HG02588 (cell line): ENCODE measurements around the gene TAGLN3.
"Not testable (repeated sequence)": the region's sequence is repeated elsewhere in the genome, so short reads cannot be mapped to it uniquely, and the experiment has no call there.

Experiments
- ATAC-seq: cut with Tn5 transposase; IDR thresholded peaks from one replicate; pipeline ENCODE4 v1.9.1; 2021; ENCODE audit warnings: mild to moderate bottlenecking, moderate library complexity; ENCODE audit not compliant: unreplicated experiment

Gene TAGLN3

DNA sequence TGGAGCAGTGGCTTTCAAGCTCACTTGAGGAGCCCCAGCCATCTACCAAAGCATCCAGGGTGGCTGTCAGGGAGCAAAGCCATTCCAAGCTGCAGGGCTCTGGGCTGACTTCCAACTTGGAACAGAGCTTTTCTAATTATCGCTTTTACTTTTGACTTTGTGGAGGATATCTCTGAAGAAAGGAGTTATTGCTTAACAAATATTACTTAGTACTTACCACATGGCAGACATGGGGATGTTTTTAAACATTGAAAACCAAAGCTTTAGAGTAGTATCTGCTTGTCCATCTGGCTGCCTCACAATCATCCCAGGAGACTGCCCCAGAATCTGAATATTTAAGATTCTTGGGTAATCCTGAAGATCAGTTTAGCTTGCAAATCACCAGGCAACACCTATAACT, 8.9 kb downstream of the TAGLN3 start:
- no peak for ATAC-seq

DNA sequence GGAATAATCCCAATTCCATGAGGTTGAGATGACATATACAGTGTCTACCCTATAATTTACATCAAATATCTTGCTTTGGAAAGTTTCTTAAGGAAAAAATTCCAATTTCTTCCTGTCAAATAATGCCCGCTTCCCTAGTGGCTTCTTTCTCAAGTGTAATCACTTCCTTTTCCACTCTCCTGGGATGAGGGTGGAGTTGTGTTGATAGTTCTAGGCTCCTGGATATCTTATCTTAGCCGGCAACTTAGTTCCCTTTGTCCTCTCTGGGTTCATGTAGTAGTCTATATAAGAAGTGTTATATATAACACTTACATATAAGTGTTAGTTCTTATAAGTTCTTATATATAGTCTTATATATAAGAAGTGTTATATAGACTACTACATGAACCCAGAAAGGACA, 10.9 kb downstream of the TAGLN3 start:
- ATAC-seq: no peak

DNA sequence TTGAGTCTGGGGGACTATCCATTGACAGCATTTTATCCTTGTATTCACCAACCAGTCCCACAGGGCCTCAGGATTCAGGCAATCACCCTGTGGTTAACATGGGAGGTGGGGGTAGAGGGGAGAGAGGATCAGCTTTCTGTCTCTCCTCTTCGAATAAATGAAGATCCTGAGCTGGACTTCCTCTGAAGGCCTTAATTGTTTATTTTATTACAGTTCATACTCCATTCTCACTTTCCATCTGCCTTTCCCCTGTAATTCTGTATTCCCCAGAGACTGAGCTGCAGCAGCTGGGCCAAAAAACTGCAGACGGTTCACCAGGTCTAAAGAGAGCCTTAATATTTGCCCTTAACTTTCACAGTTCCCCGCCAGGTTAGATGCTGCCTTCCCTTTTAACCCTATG, 11.9 kb downstream of the TAGLN3 start:
- no peak for ATAC-seq

DNA sequence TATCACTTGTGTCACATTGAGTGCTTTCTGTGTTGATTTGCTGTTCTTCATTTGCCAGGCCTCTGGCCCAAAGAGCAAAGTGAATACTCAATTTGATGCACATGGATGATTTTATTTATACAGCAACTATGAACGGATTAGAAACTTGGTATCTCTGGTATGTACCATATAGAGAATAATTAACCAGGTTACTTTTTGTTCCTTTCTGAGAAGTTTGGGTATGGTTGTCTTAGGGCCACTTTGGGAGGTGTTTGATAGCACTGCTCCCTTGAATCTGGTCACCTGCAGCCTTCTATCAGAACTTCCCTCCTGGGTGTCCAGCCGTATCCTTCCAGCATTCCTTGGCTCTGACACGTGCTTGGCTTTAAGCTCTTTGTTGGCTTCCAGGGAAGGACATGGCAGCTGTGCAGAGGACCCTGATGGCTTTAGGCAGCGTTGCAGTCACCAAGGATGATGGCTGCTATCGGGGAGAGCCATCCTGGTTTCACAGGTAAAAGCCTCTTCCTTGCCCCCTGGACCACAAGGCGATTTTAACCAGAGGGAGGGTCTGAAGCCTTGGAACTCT, 12.7 kb downstream of the TAGLN3 start:
- no peak for ATAC-seq

DNA sequence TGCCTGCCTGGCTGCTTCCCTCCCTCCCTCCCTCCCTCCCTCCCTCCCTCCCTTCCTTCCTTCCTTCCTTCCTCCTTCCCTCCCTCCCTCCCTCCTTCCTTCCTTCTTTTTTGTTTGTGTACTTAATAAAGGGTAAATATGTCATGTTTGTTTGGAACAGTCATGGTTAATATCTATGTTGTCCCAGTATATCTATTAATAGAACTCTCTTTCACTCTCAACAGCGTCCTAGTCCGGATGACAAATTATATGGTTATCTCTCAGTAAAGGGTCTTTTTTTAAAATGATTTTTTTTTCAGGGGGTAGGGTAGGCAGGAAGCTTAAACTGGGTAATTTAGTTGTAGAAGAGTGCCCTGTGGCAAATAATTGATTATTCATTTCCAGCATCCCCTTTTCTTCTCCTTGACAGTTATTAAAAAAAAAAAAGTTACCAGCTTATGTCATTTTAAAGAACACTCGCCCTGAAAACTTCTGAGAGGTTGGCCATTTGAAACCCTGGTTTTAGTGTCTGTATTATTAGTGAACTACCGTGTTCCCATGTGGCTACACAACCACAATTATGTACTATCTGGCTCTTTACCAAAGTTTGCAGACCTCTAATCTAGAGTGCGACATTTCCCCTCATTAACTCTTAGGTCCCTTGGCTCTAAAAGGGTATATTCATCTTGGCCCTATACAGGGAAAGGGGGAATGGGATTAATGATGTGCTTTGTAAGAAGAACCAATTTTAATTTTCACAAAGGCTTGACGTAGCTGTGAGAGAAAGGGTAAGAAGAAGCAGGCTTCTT, 13.7 kb downstream of the TAGLN3 start:
- ATAC-seq: no peak

DNA sequence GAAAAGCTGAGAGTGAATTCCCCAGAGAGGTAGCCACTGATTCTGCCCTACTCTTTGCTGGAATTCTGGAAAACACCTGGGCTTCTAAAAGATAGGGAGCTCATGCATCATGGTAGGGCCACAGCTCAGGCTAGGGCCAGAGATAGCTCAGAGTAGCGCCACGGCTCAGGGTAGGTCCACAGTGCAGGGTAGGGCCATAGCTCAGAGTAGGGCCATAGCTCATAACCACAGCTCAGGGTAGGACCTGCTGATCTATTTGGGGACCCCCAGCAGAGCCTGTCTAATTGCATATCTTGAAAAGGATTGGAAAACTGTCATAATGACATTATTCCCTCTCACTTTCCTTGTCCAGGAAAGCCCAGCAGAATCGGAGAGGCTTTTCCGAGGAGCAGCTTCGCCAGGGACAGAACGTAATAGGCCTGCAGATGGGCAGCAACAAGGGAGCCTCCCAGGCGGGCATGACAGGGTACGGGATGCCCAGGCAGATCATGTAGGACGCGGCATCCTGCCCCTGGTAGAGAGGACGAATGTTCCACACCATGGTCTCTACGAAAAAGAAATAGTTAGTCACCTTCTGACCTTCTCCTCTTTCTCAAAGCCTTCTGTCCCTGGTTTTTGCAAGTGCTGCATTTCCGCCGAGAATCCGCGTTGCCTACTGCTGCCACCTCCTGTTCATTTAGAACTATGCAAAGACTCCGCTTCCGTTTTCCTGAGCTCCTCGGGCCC, 14.5 kb downstream of the TAGLN3 start:
- ATAC-seq: peak; percentile 69

DNA sequence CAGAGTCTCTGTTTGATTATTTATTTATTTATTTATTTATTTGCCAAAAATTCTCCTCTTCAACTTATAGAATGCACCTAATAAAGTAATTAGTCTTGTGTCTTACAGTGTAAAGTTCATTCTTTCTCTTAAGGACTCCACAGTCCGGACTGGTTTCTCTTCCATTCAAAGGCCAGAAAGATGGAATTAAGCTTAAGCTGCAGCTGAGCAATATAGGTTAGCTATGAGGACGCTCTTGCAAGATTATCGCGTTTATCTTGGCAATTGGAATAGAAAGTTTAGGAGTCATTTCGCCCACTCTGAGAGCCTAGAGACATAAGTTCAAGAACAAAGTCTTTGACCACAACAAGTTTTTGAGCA, 15.0 kb downstream of the TAGLN3 start:
- no peak for ATAC-seq

DNA sequence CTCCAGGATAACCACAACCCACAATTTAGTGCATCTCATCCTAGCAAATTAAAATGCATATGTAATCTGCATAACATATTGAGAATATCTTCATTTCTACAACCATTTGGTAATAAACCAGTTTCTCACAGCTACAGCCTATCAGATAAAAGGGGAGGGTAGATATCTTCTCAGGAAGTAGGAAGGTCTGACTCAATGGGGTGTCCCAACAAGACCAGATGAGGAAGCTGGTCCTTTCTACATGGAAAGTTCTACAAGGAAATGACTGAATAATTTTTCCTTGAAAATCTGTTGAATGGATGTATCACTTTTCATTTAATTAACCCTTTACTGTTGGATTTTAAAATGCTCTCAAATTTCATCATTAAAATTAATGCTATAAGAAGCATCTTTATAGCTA, 18.4 kb downstream of the TAGLN3 start:
- ATAC-seq: no peak

DNA sequence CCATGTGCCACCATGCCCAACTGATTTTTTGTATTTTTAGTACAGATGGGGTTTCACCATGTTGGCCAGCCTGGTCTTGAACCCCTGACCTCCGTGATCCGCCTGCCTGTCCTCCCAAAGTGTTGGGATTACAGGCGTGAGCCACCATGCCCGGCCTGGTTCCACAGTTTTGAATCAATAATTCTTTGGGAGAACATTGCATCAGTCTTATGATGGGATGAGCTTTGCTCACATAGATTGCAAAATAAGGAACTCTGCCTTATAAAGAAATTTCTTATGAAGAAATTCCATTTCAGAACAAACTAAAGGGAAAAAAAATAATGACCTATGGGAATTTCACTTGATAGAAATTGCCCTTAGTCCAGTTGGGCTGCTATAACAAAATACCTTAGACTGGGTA, 20.0 kb downstream of the TAGLN3 start:
- ATAC-seq: no peak

DNA sequence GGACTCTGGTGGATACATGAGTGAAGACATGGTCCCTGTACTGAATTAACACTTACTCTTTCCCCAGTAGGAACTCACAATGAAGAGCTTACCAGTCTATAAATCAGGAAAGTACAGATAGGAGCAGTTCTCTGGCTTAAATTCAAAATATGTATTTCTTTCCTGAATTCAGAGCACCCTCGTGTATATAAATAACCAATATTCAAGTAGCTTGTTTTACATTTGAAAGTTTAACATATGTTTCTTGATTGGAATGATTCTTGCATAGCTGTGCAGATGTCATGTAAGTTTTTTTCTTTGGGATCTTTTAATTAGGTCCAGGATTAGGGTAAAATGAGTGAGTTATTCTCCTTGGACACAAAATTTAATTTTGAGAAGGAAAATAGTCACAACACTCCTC, 21.0 kb downstream of the TAGLN3 start:
- no peak for ATAC-seq

DNA sequence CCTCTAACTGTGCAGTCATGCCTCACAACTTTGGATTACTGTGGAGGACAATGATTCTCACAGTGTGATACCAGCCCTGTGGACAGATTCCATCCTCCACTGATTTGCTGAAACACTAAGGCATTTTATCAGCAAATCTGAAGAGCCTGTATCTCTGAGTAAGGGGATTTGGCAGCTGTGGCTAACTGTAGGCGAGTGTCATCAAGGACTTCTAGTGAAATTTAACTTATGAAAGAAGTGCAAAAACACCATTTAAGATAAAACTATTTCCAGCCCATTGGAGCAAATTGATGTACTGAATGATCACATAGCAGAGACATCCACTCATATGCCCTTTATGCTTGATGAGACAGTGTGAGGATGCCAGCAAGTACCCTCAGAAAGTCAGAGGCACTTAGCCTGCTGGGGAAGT, 22.0 kb downstream of the TAGLN3 start:
- no peak for ATAC-seq

DNA sequence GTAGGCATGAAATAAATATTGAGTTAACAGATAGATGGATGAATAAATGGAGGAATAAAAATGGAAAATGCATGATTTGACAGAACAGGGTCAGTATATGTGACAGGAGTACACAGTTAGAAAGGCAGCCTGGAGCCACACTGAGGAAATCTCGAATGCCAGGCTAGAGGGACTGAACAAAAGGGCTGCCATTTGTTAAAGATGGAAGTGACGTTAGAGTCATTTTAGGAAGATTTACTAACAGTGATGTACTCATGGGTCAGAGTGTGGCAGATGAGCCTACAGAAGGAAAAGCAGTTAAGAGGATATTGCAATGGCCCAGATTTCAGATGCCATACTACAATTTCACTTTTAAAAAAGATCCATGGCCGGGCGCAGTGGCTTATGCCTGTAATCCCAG, 28.4 kb downstream of the TAGLN3 start:
- no peak for ATAC-seq

DNA sequence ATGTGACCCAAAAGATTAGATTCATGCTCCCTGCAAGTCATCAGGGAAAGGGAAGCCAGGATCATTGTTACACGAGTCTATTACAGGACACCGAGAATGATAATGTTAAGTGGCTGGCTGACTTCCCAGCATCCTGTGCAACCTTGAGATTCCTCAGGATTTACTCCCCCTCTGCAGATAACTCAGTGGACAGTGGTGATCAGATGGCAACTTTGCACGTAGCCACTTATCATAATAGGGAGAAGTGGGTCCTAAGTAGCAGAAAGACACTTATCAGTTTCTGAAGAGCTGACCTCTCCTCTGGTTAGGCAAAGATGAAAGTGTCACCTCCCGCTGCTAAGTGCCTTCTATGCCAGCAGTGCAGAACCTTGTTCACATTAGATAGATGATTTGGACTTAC, 29.1 kb downstream of the TAGLN3 start:
- ATAC-seq: no peak

DNA sequence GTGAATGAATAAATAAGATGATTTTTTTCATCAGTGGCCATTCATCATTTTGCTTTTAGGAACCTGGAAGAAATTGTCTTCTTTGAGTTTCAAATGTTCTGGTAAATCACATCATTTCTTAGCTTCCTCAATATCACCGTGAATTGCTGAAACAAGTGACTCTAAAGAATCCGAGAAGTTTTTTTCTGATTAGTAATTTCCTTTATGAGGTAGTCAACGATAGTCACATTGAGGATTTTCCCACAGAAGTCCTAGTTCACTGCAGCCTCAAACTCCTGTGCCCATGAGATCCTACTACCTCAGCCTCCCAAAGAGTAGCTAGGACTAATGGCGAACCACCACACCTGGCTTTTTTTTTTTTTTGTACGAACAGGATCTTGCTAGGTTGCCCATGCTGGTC, 32.2 kb downstream of the TAGLN3 start:
- no peak for ATAC-seq

DNA sequence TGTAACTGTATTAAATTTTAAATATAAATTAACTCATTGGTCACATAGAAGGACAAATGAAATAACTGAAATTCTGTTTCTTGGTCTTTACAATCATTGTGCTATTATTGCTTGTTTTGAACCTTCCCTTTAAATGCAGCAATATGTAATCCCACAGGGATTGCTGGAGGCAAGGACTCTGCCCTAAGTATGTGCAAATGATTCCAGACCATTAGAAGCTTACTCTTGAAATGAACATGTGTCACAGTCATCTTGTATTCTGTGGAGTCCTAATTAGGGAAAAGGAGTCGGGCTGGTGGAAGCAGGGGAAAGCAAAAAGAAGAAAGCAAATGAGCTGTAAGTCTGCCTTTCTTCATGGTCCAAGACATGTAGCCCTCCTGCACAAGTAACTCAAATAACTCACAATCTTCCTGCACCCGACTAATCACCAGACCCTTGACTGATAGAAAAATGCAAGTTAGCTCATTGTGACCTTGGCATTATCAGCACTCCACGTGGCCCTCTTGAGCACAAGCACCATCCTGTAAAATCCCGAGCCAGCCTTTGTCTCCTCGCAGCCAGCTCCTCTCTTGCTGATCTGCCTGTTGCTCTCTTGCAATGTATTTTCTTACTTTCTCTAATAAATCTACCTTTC, 33.5 kb downstream of the TAGLN3 start:
- ATAC-seq: no peak

DNA sequence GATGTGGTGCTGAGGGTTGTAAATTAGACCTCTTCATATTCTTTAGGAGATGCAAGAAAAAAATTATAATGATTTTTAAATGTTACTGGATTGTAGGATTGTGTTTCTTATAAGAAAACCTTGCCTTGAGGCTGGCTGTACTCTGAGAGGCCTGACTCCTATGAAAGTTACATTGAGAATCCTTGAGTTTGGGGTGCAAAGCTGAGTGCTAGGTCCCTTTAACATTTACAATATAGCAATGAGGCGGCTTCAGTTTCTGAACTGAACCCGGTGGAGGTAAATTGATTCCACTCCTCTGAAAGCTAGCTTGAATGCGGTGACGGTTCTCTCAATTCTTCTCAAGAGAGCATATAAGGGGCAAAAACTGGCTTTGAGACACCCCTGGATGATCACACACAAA, 35.7 kb downstream of the TAGLN3 start, which contains the start of gene TMPRSS7:
Gene TMPRSS7 (plus strand): TSS at position 301 of the 400 bp plus-strand sequence. CDS start 110 bp downstream, outside the sequence.
- no peak for ATAC-seq

DNA sequence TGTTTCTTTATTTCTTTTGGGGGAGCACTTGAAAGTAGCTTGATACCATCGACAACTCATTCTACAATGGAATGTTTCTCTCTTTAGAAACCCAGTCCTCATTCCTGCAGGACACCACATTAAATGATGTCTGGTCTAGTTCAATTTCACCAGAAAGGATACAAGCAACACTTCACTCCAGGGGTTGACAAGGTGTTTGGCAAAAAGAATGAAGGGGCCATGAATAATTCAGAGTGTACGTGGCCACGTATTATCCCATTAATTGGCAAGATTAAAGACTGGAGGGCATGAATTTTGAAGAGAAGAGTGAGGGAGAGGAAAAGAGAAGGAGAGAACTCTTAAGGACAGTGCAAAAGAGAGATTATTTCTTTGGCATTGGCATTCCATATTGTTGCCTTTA, 36.5 kb downstream of the TAGLN3 start:
- no peak for ATAC-seq

DNA sequence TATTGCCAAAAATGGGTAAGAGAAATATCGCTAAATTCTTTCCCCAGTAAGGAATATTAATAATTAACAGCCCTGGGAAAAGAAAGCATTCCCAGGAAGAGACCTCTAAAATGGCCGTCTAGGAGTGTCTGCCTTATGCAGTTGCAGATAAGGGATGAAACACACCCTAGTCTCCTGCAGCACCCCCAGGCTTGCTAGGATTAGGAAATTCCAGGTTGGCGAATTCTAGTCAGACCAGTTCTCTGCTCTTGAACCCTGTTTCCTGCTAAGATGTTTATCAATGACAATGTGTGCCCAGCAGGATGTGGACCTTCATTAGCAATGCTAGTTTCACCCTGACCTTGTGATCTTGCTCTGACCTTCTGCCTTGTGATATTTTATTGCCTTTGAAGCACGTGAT, 38.5 kb downstream of the TAGLN3 start:
- ATAC-seq: not testable (repeated sequence)

DNA sequence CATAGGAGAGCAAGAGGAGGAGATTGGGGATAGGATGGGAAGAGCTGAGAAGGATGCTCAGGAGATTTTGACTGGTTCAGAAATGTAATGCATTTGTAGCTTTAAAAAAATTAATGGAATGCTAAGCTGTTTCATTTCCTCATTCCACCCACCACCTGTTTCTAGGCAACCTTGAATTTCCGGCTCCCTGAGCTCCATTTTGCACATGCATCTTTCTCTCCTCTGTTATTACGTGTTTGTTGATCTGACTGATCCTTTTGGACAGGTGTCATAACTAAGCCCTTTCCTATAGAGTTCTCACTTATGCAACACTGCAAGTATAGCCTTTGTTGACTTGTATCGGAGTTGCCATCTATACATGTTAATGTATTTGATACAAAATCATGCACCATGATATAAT, 40.1 kb downstream of the TAGLN3 start:
- no peak for ATAC-seq

DNA sequence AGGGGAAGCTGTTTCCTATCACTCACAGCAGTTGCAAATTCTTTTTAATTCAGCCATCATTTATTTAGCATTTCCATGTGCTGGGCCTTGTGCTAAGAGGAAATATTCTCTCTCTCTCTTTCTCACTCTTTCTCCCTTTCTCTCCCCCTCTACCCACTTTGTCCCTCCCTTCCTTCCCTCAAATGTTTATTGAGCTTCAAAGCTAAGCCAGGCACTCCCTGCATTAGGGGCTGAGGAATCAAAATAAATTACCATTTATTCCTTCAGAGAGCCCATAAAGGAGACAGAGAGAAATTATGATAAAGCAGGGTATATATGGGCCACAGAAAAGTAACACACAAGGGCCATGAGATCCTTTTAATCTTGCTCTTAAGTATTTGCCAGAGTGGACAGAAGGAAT, 42.6 kb downstream of the TAGLN3 start:
- no peak for ATAC-seq

DNA sequence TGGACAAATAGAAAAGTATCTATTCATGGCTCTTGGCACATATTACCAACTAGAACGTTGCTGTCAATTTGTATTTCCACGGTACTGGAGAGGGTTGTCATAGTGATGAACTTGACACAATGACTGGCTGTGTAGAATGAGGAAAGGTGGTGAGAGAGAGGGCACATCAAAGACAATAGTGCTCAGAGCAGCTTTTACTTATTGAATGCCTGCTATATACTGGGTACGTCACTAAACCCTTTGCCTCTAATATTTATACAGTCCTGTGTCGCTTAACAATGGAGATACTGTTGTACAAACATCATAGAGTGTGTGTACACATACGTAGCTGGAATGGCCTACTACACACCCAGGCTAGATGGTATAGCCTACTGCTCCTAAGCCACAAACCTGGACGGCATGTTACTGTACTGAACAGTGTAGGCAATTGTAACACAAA, 44.1 kb downstream of the TAGLN3 start:
- ATAC-seq: no peak
